Activated T-helper 17 cell treated with anti-CD3 and anti-CD28 coated beads, Interleukin-2, amount 50 U/mL, for 72 hours (primary cell): ENCODE data around the gene PSTPIP1. TPM values are rescaled to one million over a fixed set of nuclear protein-coding genes. Genes with fewer than 3 reads are reported as not detected.

Source experiments
- ATAC-seq: fragments of 150-1000 bp; cut with Tn5 transposase; replicated peaks from 2 replicates; pipeline ENCODE4 v1.10.0; 2021; ENCODE audit warnings: mild to moderate bottlenecking, moderate library complexity
- H3K27ac Mint-ChIP-seq: one replicate; pipeline ENCODE4 v1.8.0; 2022; ENCODE audit warnings: mixed read lengths
- H3K27me3 Mint-ChIP-seq: one replicate; pipeline ENCODE4 v1.8.0; 2022; ENCODE audit warnings: mixed read lengths
- H3K36me3 Mint-ChIP-seq: one replicate; pipeline ENCODE4 v1.8.0; 2022; ENCODE audit warnings: low read depth, mild to moderate bottlenecking, mixed read lengths
- H3K4me1 Mint-ChIP-seq: one replicate; pipeline ENCODE4 v1.8.0; 2022; ENCODE audit warnings: mixed read lengths
- H3K4me3 Mint-ChIP-seq: one replicate; pipeline ENCODE4 v1.8.0; 2022; ENCODE audit warnings: mild to moderate bottlenecking, mixed read lengths
- H3K9me3 Mint-ChIP-seq: one replicate; pipeline ENCODE4 v1.8.0; 2022; ENCODE audit warnings: mixed read lengths
- total RNA-seq, 2 donors: library from RNA; stranded (reverse); gene quantifications; one replicate each; pipeline ENCODE4 v1.2.3, GENCODE V29; 2022

The PSTPIP1 gene
- total RNA-seq, 2 donors from 2014 or later = 125 to 137 TPM

- no peak for ATAC-seq
- H3K4me3 Mint-ChIP-seq = no peak overlapping the region
- no peaks in the 10 kb centered on the region for H3K9me3 Mint-ChIP-seq
- H3K27ac Mint-ChIP-seq = no peak overlapping the region
- no peaks in the 10 kb centered on the region for H3K36me3 Mint-ChIP-seq
- H3K4me1 Mint-ChIP-seq = peaks cover 6% of the 10 kb centered on the region
- no peaks in the 10 kb centered on the region for H3K27me3 Mint-ChIP-seq
Measured at GRCh38 chr15:77060546-77060945, 65.6 kb downstream of the PSTPIP1 start.

GRCh38 chr15:77063249-77063648 lies 68.3 kb downstream of the PSTPIP1 start:
- Mint-ChIP-seq H3K27ac (no peak overlapping the region), H3K36me3 (no peaks in the 10 kb centered on the region), H3K4me1 (peaks cover 12% of the 10 kb centered on the region), H3K9me3 (no peaks in the 10 kb centered on the region), H3K4me3 (no peak overlapping the region), H3K27me3 (no peaks in the 10 kb centered on the region)
- ATAC-seq = no peak

- H3K27me3 Mint-ChIP-seq = no peaks in the 10 kb centered on the region
- no peak for ATAC-seq
- peaks cover 12% of the 10 kb centered on the region for H3K4me1 Mint-ChIP-seq
Measured at GRCh38 chr15:77064063-77064462, 69.1 kb downstream of the PSTPIP1 start.

GRCh38 chr15:77064539-77065308 lies 69.8 kb downstream of the PSTPIP1 start:
- H3K36me3 Mint-ChIP-seq = no peaks in the 10 kb centered on the region
- no peak overlapping the region for H3K4me3 Mint-ChIP-seq
- peaks cover 16% of the 10 kb centered on the region for H3K4me1 Mint-ChIP-seq
- peak; percentile 52 for ATAC-seq
- no peak overlapping the region for H3K27ac Mint-ChIP-seq
- no peaks in the 10 kb centered on the region for H3K9me3 Mint-ChIP-seq
- no peaks in the 10 kb centered on the region for H3K27me3 Mint-ChIP-seq

More at GRCh38 chr15:77064063-77064462, 69.1 kb downstream of the PSTPIP1 start:
- Mint-ChIP-seq H3K4me3 (no peak overlapping the region), H3K27ac (no peak overlapping the region), H3K36me3 (no peaks in the 10 kb centered on the region), H3K9me3 (no peaks in the 10 kb centered on the region)

- Mint-ChIP-seq H3K4me1 (peaks cover 19% of the 10 kb centered on the region), H3K27ac (no peak overlapping the region), H3K9me3 (no peaks in the 10 kb centered on the region), H3K36me3 (no peaks in the 10 kb centered on the region), H3K27me3 (no peaks in the 10 kb centered on the region), H3K4me3 (no peak overlapping the region)
- ATAC-seq = no peak
Measured at GRCh38 chr15:77066971-77067690, 72.2 kb downstream of the PSTPIP1 start.

GRCh38 chr15:77067691-77068367 lies 72.9 kb downstream of the PSTPIP1 start:
- Mint-ChIP-seq H3K27ac (no peak overlapping the region), H3K27me3 (no peaks in the 10 kb centered on the region), H3K36me3 (no peaks in the 10 kb centered on the region), H3K4me3 (no peak overlapping the region), H3K9me3 (no peaks in the 10 kb centered on the region), H3K4me1 (peaks cover 19% of the 10 kb centered on the region)
- ATAC-seq = no peak

GRCh38 chr15:77068633-77069032 lies 73.7 kb downstream of the PSTPIP1 start:
- H3K9me3 Mint-ChIP-seq = no peaks in the 10 kb centered on the region
- H3K27ac Mint-ChIP-seq = no peak overlapping the region
- peaks cover 19% of the 10 kb centered on the region for H3K4me1 Mint-ChIP-seq
- no peak overlapping the region for H3K4me3 Mint-ChIP-seq
- no peaks in the 10 kb centered on the region for H3K36me3 Mint-ChIP-seq
- no peaks in the 10 kb centered on the region for H3K27me3 Mint-ChIP-seq
- no peak for ATAC-seq

- Mint-ChIP-seq H3K36me3 (no peaks in the 10 kb centered on the region), H3K4me1 (peaks cover 19% of the 10 kb centered on the region), H3K9me3 (no peaks in the 10 kb centered on the region)
Measured at GRCh38 chr15:77069521-77070121, 74.7 kb downstream of the PSTPIP1 start.

GRCh38 chr15:77070180-77070494 lies 75.2 kb downstream of the PSTPIP1 start:
- H3K9me3 Mint-ChIP-seq = no peaks in the 10 kb centered on the region
- no peak overlapping the region for H3K27ac Mint-ChIP-seq
- H3K4me3 Mint-ChIP-seq = peak overlapping the region; percentile 68
- H3K36me3 Mint-ChIP-seq = no peaks in the 10 kb centered on the region
- ATAC-seq = no peak
- H3K27me3 Mint-ChIP-seq = no peaks in the 10 kb centered on the region
- H3K4me1 Mint-ChIP-seq = peaks cover 19% of the 10 kb centered on the region

More at GRCh38 chr15:77069521-77070121, 74.7 kb downstream of the PSTPIP1 start:
- Mint-ChIP-seq H3K4me3 (peak overlapping the region; percentile 68), H3K27me3 (no peaks in the 10 kb centered on the region), H3K27ac (peak overlapping the region; percentile 34)
- ATAC-seq = no peak

GRCh38 chr15:77070495-77071304 lies 75.8 kb downstream of the PSTPIP1 start, which contains the start of gene TSPAN3:
Gene TSPAN3, minus strand, starts transcription at chr15:77071109. Its CDS starts 155 bp downstream, at chr15:77070954.
- peak; percentile 99 for ATAC-seq
- Mint-ChIP-seq H3K4me1 (peaks cover 19% of the 10 kb centered on the region), H3K4me3 (peak within 1 kb of the TSS; percentile 68), H3K27me3 (no peaks in the 10 kb centered on the region), H3K9me3 (no peaks in the 10 kb centered on the region), H3K27ac (peak within 1 kb of the TSS; percentile 4), H3K36me3 (no peaks in the 10 kb centered on the region)

GRCh38 chr15:77071305-77072223 lies 76.6 kb downstream of the PSTPIP1 start:
- peak overlapping the region; percentile 4 for H3K27ac Mint-ChIP-seq

GRCh38 chr15:77074350-77074749 lies 79.4 kb downstream of the PSTPIP1 start:
- no peaks in the 10 kb centered on the region for H3K27me3 Mint-ChIP-seq
- no peaks in the 10 kb centered on the region for H3K36me3 Mint-ChIP-seq
- H3K4me3 Mint-ChIP-seq = no peak overlapping the region
- H3K27ac Mint-ChIP-seq = no peak overlapping the region
- H3K9me3 Mint-ChIP-seq = no peaks in the 10 kb centered on the region
- ATAC-seq = no peak
- H3K4me1 Mint-ChIP-seq = peaks cover 6% of the 10 kb centered on the region

More at GRCh38 chr15:77071305-77072223, 76.6 kb downstream of the PSTPIP1 start:
- Mint-ChIP-seq H3K27me3 (no peaks in the 10 kb centered on the region), H3K36me3 (no peaks in the 10 kb centered on the region), H3K4me1 (peaks cover 19% of the 10 kb centered on the region), H3K4me3 (peak overlapping the region; percentile 53), H3K9me3 (no peaks in the 10 kb centered on the region)
- ATAC-seq = no peak

GRCh38 chr15:77075528-77075927 lies 80.6 kb downstream of the PSTPIP1 start:
- no peaks in the 10 kb centered on the region for H3K27me3 Mint-ChIP-seq

More at GRCh38 chr15:77075528-77075927, 80.6 kb downstream of the PSTPIP1 start:
- Mint-ChIP-seq H3K9me3 (no peaks in the 10 kb centered on the region), H3K4me1 (no peaks in the 10 kb centered on the region), H3K36me3 (no peaks in the 10 kb centered on the region), H3K4me3 (no peak overlapping the region), H3K27ac (no peak overlapping the region)
- ATAC-seq = no peak
